ENCODE results near the gene OR4K5.
"Not testable (repeated sequence)": the region's sequence is repeated elsewhere in the genome, so short reads cannot be mapped to it uniquely, and the experiment has no call there.

Gene OR4K5, protein sequence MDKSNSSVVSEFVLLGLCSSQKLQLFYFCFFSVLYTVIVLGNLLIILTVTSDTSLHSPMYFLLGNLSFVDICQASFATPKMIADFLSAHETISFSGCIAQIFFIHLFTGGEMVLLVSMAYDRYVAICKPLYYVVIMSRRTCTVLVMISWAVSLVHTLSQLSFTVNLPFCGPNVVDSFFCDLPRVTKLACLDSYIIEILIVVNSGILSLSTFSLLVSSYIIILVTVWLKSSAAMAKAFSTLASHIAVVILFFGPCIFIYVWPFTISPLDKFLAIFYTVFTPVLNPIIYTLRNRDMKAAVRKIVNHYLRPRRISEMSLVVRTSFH

GRCh38 chr14:19920021-19920657, at the start of gene OR4K5:
Gene OR4K5 (plus strand): TSS chr14:19920607. CDS start chr14:19920607, 0 bp downstream.
- no peak for DNase-seq (ENCODE audit: low read depth)

GRCh38 chr14:19873178-19873577, 47.2 kb upstream of the OR4K5 start:
- no peak for DNase-seq (ENCODE audit: low read depth)

- no peak for DNase-seq (ENCODE audit: low read depth)
Observed at GRCh38 chr14:19874842-19875241, 45.6 kb upstream of the OR4K5 start, which contains the start of gene OR4K2. Gene OR4K2 (plus strand): TSS chr14:19875142. CDS start chr14:19876268, 1,126 bp downstream.

DNA sequence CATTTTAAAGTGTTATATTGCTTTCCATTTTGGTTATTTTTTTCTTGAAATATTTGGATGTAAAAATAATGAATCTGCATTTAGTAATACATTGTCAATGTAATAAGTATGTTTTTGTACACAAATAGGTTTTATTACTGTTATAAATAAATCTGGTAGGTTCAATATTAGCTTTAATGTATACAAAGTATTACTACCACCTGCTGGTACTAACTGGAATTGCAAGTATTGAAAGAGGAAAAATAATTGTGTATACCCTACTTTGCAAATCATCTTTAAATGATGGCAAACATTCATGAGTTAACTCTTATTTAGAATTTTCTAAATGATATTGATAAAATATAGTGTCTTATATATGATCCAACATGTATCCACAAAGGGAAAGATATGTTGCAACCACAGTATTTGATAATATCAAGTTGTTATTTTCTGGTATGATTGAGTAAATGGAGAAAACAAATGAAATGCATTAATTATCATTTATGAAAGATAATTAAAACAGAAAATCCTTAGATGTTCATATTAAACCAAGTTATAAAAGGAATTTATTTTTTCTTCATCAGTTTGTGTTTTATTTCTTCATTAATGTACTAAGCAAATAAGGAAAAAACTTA, 42.3 kb upstream of the OR4K5 start:
- DNase-seq (ENCODE audit: low read depth): no peak

DNA sequence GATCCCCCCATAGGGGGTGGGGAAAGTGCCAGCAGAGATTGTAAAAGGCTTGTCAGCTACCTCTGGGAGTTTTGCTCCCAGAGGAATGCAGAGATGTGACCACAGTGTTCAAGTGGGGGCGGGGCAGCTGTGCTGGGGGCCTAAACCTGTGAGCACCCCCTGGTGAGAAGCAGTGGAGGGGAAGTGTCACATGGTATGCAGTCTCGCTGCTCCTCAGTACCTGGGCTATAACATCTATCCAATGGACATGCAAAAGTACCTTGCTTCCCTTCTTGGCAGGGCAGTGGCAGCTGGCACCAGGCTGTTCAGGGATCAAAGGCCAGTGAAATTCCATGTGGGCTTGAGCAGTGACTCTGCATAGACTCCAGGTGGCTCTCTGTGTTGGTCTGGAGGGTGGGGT, 25.1 kb upstream of the OR4K5 start:
- DNase-seq (ENCODE audit: low read depth): no peak

DNA sequence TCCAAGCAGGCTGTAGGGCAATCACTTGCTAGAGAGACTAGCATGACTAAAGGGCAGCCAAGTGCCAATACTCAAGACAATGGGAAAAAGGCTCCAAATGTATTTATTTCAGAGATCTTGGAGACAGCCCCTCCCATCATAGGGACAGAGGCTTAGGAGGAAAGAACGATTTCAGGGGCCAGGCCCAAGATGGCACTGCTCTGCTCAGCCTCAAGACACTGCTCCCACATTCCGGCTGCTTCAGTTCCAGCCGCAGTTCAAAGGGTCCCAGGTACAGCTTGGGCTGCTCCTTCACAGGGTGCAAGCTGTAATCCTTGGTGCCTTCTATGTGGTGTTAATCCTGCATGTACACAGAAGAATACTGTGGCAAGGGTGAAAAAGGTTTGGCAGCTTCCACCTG, 19.4 kb upstream of the OR4K5 start:
- no peak for DNase-seq (ENCODE audit: low read depth)

DNA sequence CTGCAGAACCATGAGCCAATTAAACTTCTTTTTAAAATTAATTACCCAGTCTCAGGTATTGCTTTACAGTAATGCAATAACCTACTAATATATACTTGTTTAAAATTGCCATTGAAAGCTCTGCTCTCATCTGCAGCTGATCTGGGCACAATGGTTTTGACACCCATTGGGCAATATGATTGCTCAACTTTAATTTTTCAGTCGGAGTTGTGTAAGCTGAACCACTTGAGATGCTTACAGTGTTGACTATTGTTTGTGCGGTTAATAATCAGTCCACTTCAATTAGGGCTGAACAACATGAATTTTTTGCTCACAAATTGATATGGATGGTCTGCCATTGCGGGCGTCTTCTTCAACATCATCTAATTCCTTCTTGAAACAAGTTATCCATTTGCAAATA, 18.0 kb upstream of the OR4K5 start:
- DNase-seq (ENCODE audit: low read depth): no peak

DNA sequence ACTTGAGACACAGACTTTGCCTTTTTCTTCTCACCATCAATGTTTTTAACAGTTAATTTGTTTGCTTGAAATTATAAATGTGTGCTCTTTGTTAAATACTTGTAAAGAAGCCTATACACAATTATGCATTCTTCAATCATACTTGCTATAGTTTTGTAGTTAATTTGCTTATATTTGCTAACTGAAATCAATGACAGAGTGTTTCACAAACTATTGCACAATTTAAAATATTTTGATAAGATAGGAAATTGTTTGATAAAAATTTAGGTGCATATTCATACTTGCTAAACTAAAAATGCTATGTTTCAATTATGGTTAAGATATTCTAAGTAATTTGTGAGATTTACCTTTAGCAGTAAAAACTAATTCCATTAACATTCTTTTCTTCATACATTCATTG, 13.7 kb upstream of the OR4K5 start:
- DNase-seq (ENCODE audit: low read depth): no peak

DNA sequence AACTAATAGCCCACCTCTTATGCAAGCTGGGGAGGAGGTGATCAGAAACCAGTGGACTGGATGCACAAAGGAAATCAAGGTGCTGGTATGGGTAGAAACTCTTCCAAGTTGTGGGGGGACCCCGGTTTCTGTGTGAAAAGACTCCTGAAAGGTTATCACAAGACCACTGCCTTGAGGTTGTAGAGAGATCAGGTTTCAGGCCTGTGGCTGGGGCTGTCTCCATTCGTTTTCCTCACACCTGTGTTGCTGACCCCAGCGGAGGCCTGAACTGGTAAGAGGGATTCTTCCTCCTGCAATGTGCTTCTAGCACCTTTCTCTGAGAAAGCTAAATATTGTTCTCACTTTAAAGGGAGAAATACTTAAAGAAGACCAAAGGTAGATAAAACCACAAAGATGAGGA, 9.3 kb upstream of the OR4K5 start:
- DNase-seq (ENCODE audit: low read depth): no peak

DNA sequence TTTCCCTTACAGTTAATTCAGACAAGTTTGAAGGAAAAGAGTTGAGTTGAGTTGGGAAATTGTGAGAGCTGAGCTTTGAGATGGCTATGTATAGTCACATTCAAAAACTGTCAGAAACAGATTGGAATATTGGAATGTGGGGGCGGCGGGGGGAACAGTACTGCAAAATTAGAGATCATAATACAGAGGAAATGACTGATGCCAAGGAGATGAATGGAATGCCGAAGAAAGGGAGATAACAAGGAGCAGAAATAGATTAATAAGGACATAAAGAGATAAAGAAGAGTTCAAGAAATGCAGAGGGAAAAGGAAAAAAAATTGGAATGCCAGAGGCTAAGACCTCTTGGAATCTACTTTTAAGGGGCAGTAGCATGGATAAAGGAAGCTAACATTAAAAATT, 3.2 kb upstream of the OR4K5 start:
- no peak for DNase-seq (ENCODE audit: low read depth)

GRCh38 chr14:19917955-19918518, 2.4 kb upstream of the OR4K5 start:
- DNase-seq (ENCODE audit: low read depth): no peak

DNA sequence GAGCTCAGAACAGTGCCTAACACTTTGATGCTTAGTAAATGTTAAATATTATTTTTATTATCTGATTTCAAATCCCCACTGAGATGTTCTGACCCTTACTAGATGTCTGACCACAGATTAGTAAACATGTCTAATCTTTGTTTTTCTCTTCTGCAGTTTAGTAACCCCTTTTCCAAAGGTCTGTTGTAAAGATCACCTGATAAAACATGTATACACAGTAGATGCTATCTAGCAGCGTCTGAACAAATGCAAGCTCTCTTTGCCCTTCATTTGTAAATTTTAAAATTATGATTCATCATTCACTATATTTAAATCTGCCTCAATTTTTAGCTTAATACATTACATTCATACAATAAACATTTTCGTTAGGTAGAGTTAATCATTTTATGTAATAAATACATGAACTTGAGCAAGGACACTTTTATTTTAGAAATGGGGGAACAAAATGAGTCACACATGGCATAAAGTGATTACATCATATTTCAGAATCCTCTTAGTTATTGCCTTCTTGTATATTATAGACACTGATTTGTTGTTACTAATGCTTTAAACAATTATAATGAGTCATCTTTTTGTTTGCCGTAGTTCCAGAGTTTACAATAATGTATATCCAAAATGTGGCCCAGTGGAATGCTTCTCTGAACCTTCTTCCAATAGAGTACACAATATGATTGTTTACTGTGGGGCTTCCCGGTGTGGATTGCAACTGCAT, 1.7 kb upstream of the OR4K5 start:
- DNase-seq (ENCODE audit: low read depth): no peak

DNA sequence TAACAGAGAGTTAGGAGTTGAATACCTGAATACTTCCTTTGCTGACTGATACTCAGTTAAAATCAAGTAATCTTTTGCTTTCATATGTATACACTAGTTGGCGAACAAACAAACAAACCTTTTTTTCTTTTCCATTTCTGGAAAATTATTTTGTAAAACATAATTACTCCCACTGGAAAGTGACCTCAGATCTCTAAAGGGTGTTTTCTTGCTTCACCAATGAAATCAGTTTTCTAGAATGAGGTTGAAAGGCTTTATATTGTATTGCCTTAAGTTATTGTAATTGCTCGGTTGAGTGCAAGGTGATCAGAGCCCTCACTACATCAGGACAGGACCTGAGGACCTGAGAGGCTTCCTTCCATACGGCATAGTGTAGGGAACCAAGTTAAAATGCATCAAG, 10.2 kb downstream of the OR4K5 start, which contains the start of gene OR4K1:
TSS of gene OR4K1 (plus strand) at position 301 of the 400 bp plus-strand sequence. CDS start 4,750 bp downstream, outside the sequence.
- DNase-seq (ENCODE audit: low read depth): no peak

- DNase-seq (ENCODE audit: low read depth): no peak
Observed at GRCh38 chr14:19941668-19942067, 21.3 kb downstream of the OR4K5 start.

- DNase-seq (ENCODE audit: low read depth): no peak
Observed at GRCh38 chr14:19947413-19948090, 27.1 kb downstream of the OR4K5 start.

GRCh38 chr14:19949218-19949617, 28.8 kb downstream of the OR4K5 start:
- no peak for DNase-seq (ENCODE audit: low read depth)

GRCh38 chr14:19969735-19970134, 49.3 kb downstream of the OR4K5 start:
- DNase-seq (ENCODE audit: low read depth): not testable (repeated sequence)

Measured in activated T-cell treated with anti-CD3 and anti-CD28 coated beads for 1 hour (primary cell).